Prostate gland (tissue), 2 donors: ENCODE results near the gene PTPN14. TPM values are rescaled to one million over a fixed set of nuclear protein-coding genes. Genes with fewer than 3 reads are reported as not detected.

ENCODE experiments used
- DNase-seq: peaks from one replicate; pipeline ENCODE4 v3.0.0-alpha.2; 2019; ENCODE audit warnings: low spot score
- H3K27ac ChIP-seq, 2 donors: fragments of 200-600 bp; sonication (generic); 2 replicates each; pipeline ENCODE4 v1.5.1; 2017 to 2019
- H3K27me3 ChIP-seq: fragments of 200-600 bp; sonication (generic); replicated peaks from 2 replicates; pipeline ENCODE4 v1.5.1; 2019; ENCODE audit not compliant: insufficient read depth
- H3K36me3 ChIP-seq, 2 donors: fragments of 200-600 bp; sonication (generic); 1 replicate in 1 of 2; 2 replicates in 1 of 2; pipeline versions ENCODE4 v1.5.1 to v1.8.1; 2017 to 2019
- H3K4me1 ChIP-seq: fragments of 200-600 bp; sonication (generic); replicated peaks from 2 replicates; pipeline ENCODE4 v1.5.1; 2019
- H3K4me3 ChIP-seq, 2 donors: fragments of 200-600 bp; sonication (generic); 2 replicates each; pipeline ENCODE4 v1.5.1; 2017 to 2019
- H3K9me3 ChIP-seq: fragments of 200-600 bp; sonication (generic); 2 replicates; pipeline ENCODE4 v1.5.1; 2017
- POLR2A ChIP-seq: fragments of 450-650 bp; IDR thresholded peaks from one replicate; pipeline ENCODE4 v1.6.1; 2016; ENCODE audit warnings: antibody characterized with exemption, mild to moderate bottlenecking
- POLR2AphosphoS5 ChIP-seq: sonication (generic); formaldehyde crosslinking; IDR thresholded peaks from one replicate; pipeline ENCODE4 v1.6.1; 2017; ENCODE audit warnings: antibody characterized with exemption
- WGBS: methylation state at CpG from one replicate; pipeline ENCODE4 v1.1.5; 2018; 5-methylcytosine and 5-hydroxymethylcytosine counted together
- intact Hi-C: fragments of 100-400 bp; cut with DNase I; formaldehyde crosslinking; loops from one replicate; pipeline ENCODE4 v1.14.2; 2022
- total RNA-seq, 2 donors: library from RNA; depleted of rRNA; stranded (reverse); fragments of >200 nt; gene quantifications; one replicate each; pipeline ENCODE4 v1.1.0, GENCODE V29; 2016
- TF ChIP-seq, protein P1 (sequence below), 4 experiments: fragments of 200-600 bp in 2 of 4; fragments of 450-650 bp in 2 of 4; sonication (generic) in 2 of 4; IDR thresholded peaks; 1 replicate in 3 of 4; 2 replicates in 1 of 4; pipeline ENCODE4 v1.5.1; 2016 to 2019; ENCODE audit warnings: antibody characterized with exemption in 4 of 4, mild to moderate bottlenecking in 2 of 4, moderate library complexity in 2 of 4

The PTPN14 gene
- total RNA-seq, 2 donors from 2014 or later, result 36.6 to 54.0 TPM

DNA sequence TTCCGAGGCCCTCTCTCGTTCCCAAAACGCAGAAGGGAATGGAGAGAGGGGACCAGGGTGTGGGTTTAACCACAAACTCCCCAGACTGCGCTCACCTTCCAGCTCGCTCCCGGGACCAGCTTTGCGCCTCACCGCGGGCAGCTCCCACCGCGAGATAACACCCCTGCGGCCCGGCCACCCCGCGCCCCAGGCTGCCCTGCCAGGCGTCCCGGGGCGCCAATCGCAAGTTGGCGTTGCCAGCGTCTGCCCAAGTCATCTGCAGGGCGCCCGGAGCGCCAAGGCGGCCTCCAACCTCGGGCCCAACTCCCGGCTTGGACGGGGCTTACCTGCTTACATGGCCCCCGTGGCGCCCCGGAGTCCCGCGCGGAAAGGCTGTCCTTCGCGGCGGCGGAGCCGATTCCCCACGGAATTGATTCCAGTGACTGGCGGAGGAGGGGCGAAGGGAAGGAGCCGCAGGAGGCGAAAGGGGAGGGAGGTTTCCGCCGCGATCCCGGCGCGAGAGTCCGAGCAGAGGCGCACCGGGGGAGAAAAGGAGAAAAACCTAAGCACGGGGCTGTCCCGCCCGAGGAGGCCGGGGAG, 456 bp downstream of the PTPN14 start:
- Histone ChIP-seq H3K4me3 (peak overlapping the region; percentile 67 to 87), H3K27me3 (no peaks in the 10 kb centered on the region), H3K4me1 (no peaks in the 10 kb centered on the region), H3K27ac (peak overlapping the region; percentile 91 to 98), H3K9me3 (no peaks in the 10 kb centered on the region), H3K36me3 (no peaks in the 10 kb centered on the region)
- under 1% methylated on average over 52 of the region's 57 CpGs for WGBS
- no peak for TF ChIP-seq POLR2AphosphoS5
- TF ChIP-seq, protein P1, sequence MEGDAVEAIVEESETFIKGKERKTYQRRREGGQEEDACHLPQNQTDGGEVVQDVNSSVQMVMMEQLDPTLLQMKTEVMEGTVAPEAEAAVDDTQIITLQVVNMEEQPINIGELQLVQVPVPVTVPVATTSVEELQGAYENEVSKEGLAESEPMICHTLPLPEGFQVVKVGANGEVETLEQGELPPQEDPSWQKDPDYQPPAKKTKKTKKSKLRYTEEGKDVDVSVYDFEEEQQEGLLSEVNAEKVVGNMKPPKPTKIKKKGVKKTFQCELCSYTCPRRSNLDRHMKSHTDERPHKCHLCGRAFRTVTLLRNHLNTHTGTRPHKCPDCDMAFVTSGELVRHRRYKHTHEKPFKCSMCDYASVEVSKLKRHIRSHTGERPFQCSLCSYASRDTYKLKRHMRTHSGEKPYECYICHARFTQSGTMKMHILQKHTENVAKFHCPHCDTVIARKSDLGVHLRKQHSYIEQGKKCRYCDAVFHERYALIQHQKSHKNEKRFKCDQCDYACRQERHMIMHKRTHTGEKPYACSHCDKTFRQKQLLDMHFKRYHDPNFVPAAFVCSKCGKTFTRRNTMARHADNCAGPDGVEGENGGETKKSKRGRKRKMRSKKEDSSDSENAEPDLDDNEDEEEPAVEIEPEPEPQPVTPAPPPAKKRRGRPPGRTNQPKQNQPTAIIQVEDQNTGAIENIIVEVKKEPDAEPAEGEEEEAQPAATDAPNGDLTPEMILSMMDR (IDR thresholded peaks at IDR 0.05), result no peak
- TF ChIP-seq POLR2A, result no peak
- peak; percentile 31 for DNase-seq
- intact Hi-C loops, result loop anchor here (2.0 to 5.0 kb wide), 3 partner anchors 36 to 132 kb away; no protein-coding TSS in a partner anchor

DNA sequence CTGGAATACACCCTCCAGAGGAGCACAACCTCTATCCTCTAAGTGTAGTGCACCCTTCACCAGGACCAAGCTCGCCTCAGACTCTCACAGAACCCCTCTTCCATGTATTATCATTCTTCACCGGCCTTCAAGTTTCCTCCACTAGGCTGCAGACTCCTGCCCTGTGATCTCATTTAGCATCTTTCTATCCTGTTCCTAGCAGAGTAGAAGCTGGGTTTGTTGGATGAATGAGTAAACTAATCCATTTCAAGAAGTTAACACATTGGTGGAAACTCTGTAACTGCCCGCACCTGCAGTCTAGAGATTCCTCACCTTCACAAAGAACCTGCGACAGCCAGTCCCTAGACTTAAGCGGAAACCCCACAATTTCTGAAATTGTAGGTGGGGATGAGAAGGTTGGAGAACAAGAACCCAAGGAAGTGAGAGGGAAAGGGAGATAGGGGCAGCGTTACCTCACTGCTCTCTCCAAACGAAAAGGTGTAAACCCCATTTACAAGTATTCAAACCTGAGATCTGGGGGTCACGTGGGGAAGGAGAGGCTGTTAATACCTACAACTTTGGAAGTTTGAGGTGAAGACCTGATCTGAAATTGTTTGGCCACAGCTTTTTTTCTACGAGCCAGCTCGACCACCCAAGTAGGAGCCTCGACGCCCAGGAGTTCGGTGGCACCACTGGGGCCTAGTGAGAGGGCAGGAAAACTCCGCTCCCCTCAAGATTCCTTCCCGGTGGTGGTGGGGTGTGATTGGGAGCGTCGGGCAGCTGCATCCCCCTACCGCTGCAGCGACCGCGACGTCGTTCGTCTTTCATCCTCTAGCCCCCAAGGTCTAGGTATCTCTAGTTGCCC, 1.2 kb downstream of the PTPN14 start:
- no peaks in the 10 kb centered on the region for H3K36me3 ChIP-seq
- no peaks in the 10 kb centered on the region for H3K9me3 ChIP-seq
- no peaks in the 10 kb centered on the region for H3K4me1 ChIP-seq
- intact Hi-C loops, result loop anchor here (2.0 to 5.0 kb wide), 3 partner anchors 37 to 131 kb away; no protein-coding TSS in a partner anchor
- peak; percentile 10 for DNase-seq
- peak overlapping the region; percentile 67 to 87 for H3K4me3 ChIP-seq
- TF ChIP-seq POLR2A (no peak), POLR2AphosphoS5 (no peak)
- TF ChIP-seq, protein P1 (IDR thresholded peaks at IDR 0.05), result peak in 2 of 4 experiments; percentile 35 to 36
- 17% methylated on average over 24 of the region's 24 CpGs for WGBS
- peak overlapping the region; percentile 91 to 98 for H3K27ac ChIP-seq
- H3K27me3 ChIP-seq, result no peaks in the 10 kb centered on the region

DNA sequence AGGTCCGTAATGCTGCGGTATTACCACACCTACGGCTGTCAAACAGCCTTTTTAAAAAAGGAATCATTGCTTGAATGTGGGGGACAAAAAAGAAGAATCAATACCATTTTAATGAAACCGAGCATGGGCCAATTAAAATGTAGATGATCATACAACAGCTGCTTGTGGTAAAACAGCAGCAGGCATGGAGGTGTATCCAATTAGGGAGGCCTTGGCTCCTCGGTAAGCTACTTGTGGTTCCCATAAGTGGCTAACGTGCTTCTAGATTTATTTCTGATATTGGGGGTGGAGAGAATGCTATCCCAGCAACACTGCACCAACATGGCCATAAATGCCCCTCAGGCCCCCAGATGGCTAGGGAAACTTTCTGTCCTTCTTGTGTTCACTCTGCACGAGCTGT, 1.8 kb downstream of the PTPN14 start:
- Histone ChIP-seq H3K9me3 (no peaks in the 10 kb centered on the region), H3K27me3 (no peaks in the 10 kb centered on the region), H3K4me3 (peak overlapping the region; percentile 67 to 87), H3K27ac (peak overlapping the region in 1 of 2 donors; percentile 98), H3K4me1 (no peaks in the 10 kb centered on the region), H3K36me3 (no peaks in the 10 kb centered on the region)
- DNase-seq, result no peak
- TF ChIP-seq, protein P1 (IDR thresholded peaks at IDR 0.05), result no peak
- TF ChIP-seq POLR2A (no peak), POLR2AphosphoS5 (no peak)
- WGBS, result 32% methylated on average over 7 of the region's 7 CpGs
- intact Hi-C loops, result loop anchor here (2.0 to 5.0 kb wide), 3 partner anchors 38 to 131 kb away; no protein-coding TSS in a partner anchor

DNA sequence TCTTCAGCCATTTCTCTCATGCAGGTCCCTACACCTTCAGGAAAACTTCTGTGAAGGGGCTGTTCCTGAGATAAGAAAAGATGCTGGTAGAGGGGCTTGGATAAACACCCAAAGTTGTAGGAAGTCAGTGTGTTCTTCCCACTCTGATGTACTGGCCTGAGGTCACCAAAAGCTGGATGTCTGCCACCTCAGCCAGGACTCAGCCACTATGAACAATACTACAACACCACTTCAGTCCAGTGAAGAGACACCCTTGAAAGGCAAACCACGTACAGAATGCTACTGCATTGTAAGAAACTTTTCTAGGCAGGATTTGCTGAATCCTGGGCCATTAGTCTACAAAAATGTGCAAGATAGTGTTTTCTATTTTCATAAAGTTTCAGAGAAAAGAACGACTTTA, 2.4 kb downstream of the PTPN14 start:
- Histone ChIP-seq H3K27ac (no peak overlapping the region), H3K4me1 (no peaks in the 10 kb centered on the region), H3K4me3 (peak overlapping the region; percentile 67 to 87), H3K27me3 (no peaks in the 10 kb centered on the region), H3K9me3 (no peaks in the 10 kb centered on the region), H3K36me3 (no peaks in the 10 kb centered on the region)
- TF ChIP-seq POLR2A, result no peak
- TF ChIP-seq POLR2AphosphoS5, result no peak
- TF ChIP-seq, protein P1 (IDR thresholded peaks at IDR 0.05), result no peak
- peak; percentile 31 for DNase-seq
- intact Hi-C loops, result no loop called here
- 8% methylated on average over 2 of the region's 2 CpGs for WGBS
